Ovary (tissue), 9 donors: Measurements from ENCODE around the gene LRRC3. TPM values are rescaled to one million over a fixed set of nuclear protein-coding genes. Genes with fewer than 3 reads are reported as not detected.

Experiments used
- DNase-seq, 5 donors: peaks; one replicate each; pipeline ENCODE4 v3.0.0-alpha.2; 2019 to 2020
- H3K27ac ChIP-seq, 2 donors: fragments of 200-600 bp; one replicate each; pipeline versions ENCODE4 v1.5.1 to v1.8.0; 2019 to 2022
- H3K27me3 ChIP-seq: fragments of 200-600 bp; one replicate; pipeline ENCODE4 v1.8.0; 2022
- H3K36me3 ChIP-seq: fragments of 200-600 bp; sonication (generic); one replicate; pipeline ENCODE4 v1.5.1; 2019
- H3K4me1 ChIP-seq: one replicate; pipeline ENCODE4 v1.8.1; 2013; ENCODE audit warnings: mild to moderate bottlenecking, moderate library complexity; ENCODE audit not compliant: insufficient read depth
- H3K4me3 ChIP-seq: fragments of 200-600 bp; sonication (generic); one replicate; pipeline ENCODE4 v1.5.1; 2017
- H3K9me3 ChIP-seq, 2 donors: fragments of 200-600 bp in 1 of 2; sonication (generic) in 1 of 2; one replicate each; pipeline versions ENCODE4 v1.5.1 to v1.8.1; 2013 to 2019; ENCODE audit warnings: mild to moderate bottlenecking in 1 of 2, moderate library complexity in 1 of 2
- CTCF ChIP-seq, 3 donors: fragments of 450-650 bp in 2 of 3; fragments of 200-600 bp in 1 of 3; IDR thresholded peaks; one replicate each; pipeline versions ENCODE4 v1.5.1 to v1.8.0; 2016 to 2022; ENCODE audit warnings: antibody characterized with exemption in 3 of 3, mild to moderate bottlenecking in 1 of 3
- EP300 ChIP-seq: sonication (generic); formaldehyde crosslinking; IDR thresholded peaks from one replicate; pipeline ENCODE4 v1.6.1; 2017; ENCODE audit warnings: antibody characterized with exemption
- POLR2A ChIP-seq: fragments of 450-650 bp; IDR thresholded peaks from one replicate; pipeline ENCODE4 v1.6.1; 2017; ENCODE audit warnings: antibody characterized with exemption, mild to moderate bottlenecking, moderate library complexity
- WGBS, 3 donors: extraction: QIAGEN DNeasy Blood & Tissue Kit in 1 of 3; methylation state at CpG; one replicate each; pipeline versions ENCODE4 v1.1.5 to v1.1.7; 2013 to 2017; 5-methylcytosine and 5-hydroxymethylcytosine counted together
- intact Hi-C, 4 donors: fragments of 100-400 bp; cut with DNase I; formaldehyde crosslinking; loops; one replicate each; pipeline versions ENCODE4 v1.11.0 to v1.15.1; 2022 to 2023
- polyA plus RNA-seq, 2 donors: library from polyadenylated mRNA; stranded (reverse); fragments of 200-250 nt in 1 of 2; fragments of 350-450 nt in 1 of 2; fragmentation: Illumina TruSeq in 1 of 2; extraction: RNeasy Lipid Tissue Mini Kit (QIAGEN cat#74804) in 1 of 2; gene quantifications; one replicate each; pipeline ENCODE4 v1.2.3, GENCODE V29; 2013 to 2014
- total RNA-seq, 7 donors: library from RNA; depleted of rRNA in 2 of 7; stranded (reverse); fragments of >200 nt in 2 of 7; fragmentation: NEBNext Ultra II Directional in 3 of 7; extraction: Animal tissue kit (Norgen Biotek cat#: 25700) in 3 of 7; gene quantifications; one replicate each; pipeline versions ENCODE4 v1.1.0 to v1.2.4, GENCODE V29; 2016 to 2023
- donor health status: DM: no; HTN: no; CAD: no; lungs with moderate emphysema.
- donor health status: DM: no; HTN: no; CAD: no.
- donor health status: Bipolar disorder and iron deficiency.
- donor health status: DM: yes; HTN: yes; CAD: no.
- donor health status: DM: no; HTN: no; CAD: no.
- donor health status: DM: yes; HTN: yes; CAD: no.

Gene LRRC3
- total and polyA plus RNA-seq, 9 donors: 2.4 to 6.8 (median 3.9) TPM

GRCh38 chr21:44450402-44450801, 4.9 kb upstream of the LRRC3 start:
- 67 to 71% (median 67%) methylated on average over 14 of the region's 14 CpGs for WGBS, 3 donors

GRCh38 chr21:44450999-44451398, 4.3 kb upstream of the LRRC3 start:
- no peaks in the 10 kb centered on the region for H3K36me3 ChIP-seq
- no peak for DNase-seq
- TF ChIP-seq POLR2A (no peak), EP300 (no peak), CTCF (IDR thresholded peaks at IDR 0.05) (no peak)

More at GRCh38 chr21:44450402-44450801, 4.9 kb upstream of the LRRC3 start:
- DNase-seq: no peak
- H3K36me3 ChIP-seq: no peaks in the 10 kb centered on the region
- H3K27ac ChIP-seq: no peak overlapping the region
- no peaks in the 10 kb centered on the region for H3K27me3 ChIP-seq
- no peaks in the 10 kb centered on the region for H3K9me3 ChIP-seq
- H3K4me3 ChIP-seq: no peak overlapping the region
- intact Hi-C loops: no loop called here
- H3K4me1 ChIP-seq: peaks cover 2% of the 10 kb centered on the region
- TF ChIP-seq EP300 (no peak), POLR2A (no peak), CTCF (IDR thresholded peaks at IDR 0.05) (no peak)

GRCh38 chr21:44453120-44453519, 2.2 kb upstream of the LRRC3 start:
- intact Hi-C loops: no loop called here
- TF ChIP-seq POLR2A (no peak), EP300 (no peak), CTCF (IDR thresholded peaks at IDR 0.05) (no peak)
- Histone ChIP-seq H3K4me1 (peaks cover 9% of the 10 kb centered on the region), H3K36me3 (no peaks in the 10 kb centered on the region), H3K27ac (no peak overlapping the region), H3K9me3 (no peaks in the 10 kb centered on the region), H3K27me3 (no peaks in the 10 kb centered on the region), H3K4me3 (no peak overlapping the region)
- 91 to 95% (median 94%) methylated on average over 3 of the region's 3 CpGs for whole genome bisulfite sequencing, 3 donors
- DNase-seq: no peak

More at GRCh38 chr21:44450999-44451398, 4.3 kb upstream of the LRRC3 start:
- intact Hi-C loops: no loop called here
- H3K27ac ChIP-seq: no peak overlapping the region
- H3K9me3 ChIP-seq: no peaks in the 10 kb centered on the region
- 79 to 81% (median 80%) methylated on average over 14 of the region's 14 CpGs for WGBS, 3 donors
- no peaks in the 10 kb centered on the region for H3K27me3 ChIP-seq
- H3K4me1 ChIP-seq: peaks cover 3% of the 10 kb centered on the region
- no peak overlapping the region for H3K4me3 ChIP-seq

- H3K9me3 ChIP-seq: no peaks in the 10 kb centered on the region
- no peak for DNase-seq
- no peaks in the 10 kb centered on the region for H3K36me3 ChIP-seq
- intact Hi-C loops: no loop called here
- H3K4me3 ChIP-seq: no peak overlapping the region
- H3K27me3 ChIP-seq: no peaks in the 10 kb centered on the region
- no peak overlapping the region for H3K27ac ChIP-seq
- H3K4me1 ChIP-seq: peaks cover 9% of the 10 kb centered on the region
- TF ChIP-seq POLR2A (no peak), CTCF (IDR thresholded peaks at IDR 0.05) (no peak), EP300 (no peak)
- 84 to 87% (median 85%) methylated on average over 5 of the region's 5 CpGs for WGBS, 3 donors
These were observed 1.3 kb upstream of the LRRC3 start for GRCh38 chr21:44454058-44454457.
